ENCODE data around the gene SPATS2L.

- TF ChIP-seq POLR2A (IDR thresholded peaks at IDR 0.05) (no peak), CTCF (IDR thresholded peaks at IDR 0.05) (no peak)
These were observed 136.9 kb downstream of the SPATS2L start for GRCh38 chr2:200443376-200443775.

Measured in lower leg skin (tissue), 3 donors.